OCI-LY3 (cell line): ENCODE data around the gene SPINT2.

Experiments
- EZH2phosphoT487 ChIP-seq: fragments of 200-600 bp; shearing (Covaris generic); IDR thresholded peaks from 2 replicates; pipeline ENCODE4 v1.6.1; 2018; ENCODE audit warnings: antibody characterized with exemption, mixed run types, low read depth
- TF ChIP-seq, protein P1 (sequence below): fragments of 200-600, 300-600 bp; sonication (generic); IDR thresholded peaks from 2 replicates; pipeline ENCODE4 v1.5.1; 2014; ENCODE audit warnings: antibody characterized with exemption, low read length, low read depth

DNA sequence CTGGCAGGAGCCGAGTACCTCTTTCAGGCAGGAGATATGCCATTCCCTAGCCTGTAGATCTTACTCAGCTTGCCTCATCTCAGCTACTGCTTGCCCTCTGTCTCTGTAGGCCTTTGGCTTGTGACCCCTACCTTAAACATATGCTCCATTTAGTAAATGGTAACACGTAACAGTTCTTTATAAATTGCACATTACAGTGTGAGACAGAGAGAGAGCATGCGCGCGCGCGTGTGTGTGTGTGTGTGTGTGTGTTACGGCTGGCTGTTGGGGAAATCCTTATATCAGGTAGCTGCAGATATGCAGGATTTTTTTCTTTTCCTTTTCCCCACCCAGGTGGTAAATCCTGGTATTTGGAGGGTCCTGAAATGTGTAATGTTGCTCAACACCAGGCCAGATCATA lies 4.2 kb downstream of the SPINT2 start:
- TF ChIP-seq, protein P1, sequence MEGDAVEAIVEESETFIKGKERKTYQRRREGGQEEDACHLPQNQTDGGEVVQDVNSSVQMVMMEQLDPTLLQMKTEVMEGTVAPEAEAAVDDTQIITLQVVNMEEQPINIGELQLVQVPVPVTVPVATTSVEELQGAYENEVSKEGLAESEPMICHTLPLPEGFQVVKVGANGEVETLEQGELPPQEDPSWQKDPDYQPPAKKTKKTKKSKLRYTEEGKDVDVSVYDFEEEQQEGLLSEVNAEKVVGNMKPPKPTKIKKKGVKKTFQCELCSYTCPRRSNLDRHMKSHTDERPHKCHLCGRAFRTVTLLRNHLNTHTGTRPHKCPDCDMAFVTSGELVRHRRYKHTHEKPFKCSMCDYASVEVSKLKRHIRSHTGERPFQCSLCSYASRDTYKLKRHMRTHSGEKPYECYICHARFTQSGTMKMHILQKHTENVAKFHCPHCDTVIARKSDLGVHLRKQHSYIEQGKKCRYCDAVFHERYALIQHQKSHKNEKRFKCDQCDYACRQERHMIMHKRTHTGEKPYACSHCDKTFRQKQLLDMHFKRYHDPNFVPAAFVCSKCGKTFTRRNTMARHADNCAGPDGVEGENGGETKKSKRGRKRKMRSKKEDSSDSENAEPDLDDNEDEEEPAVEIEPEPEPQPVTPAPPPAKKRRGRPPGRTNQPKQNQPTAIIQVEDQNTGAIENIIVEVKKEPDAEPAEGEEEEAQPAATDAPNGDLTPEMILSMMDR = no peak
- no peak for TF ChIP-seq EZH2phosphoT487
